ENCODE data around the gene VAT1L.

DNA sequence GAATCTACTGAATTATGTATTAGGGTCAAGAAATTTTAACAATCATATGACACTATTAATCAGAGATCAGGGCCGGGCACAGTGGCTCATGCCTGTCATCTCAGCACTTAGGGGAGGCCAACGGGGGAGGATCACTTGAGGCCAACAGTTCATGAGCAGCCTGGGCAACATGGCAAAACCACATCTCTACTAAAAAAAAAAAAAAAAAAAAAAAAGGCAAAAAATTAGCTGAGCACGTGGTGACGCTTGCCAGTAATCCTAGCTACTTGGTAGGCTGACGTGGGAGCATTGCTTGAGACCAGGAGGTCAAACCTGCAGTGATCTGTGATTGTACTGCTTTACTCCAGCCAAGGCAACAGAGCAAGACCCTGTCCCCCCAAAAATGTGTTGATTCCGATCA lies 181.5 kb downstream of the VAT1L start:
- TF ChIP-seq TAF1 (IDR thresholded peaks at IDR 0.05; ENCODE audit: borderline replicate concordance, low read depth, low read length) (no peak), POLR2A (IDR thresholded peaks at IDR 0.05; ENCODE audit: low read depth, low read length) (no peak), POLR2AphosphoS5 (IDR thresholded peaks at IDR 0.05; ENCODE audit: low read depth, low read length) (no peak)

Data from GM12892 (cell line).